ENCODE measurements around the gene FCHO2.

- TF ChIP-seq CTCF (IDR thresholded peaks at IDR 0.05; ENCODE audit: extremely low read depth in 1 of 2, insufficient read depth in 1 of 2, low read depth in 1 of 2, low read length in 2 of 2) (no peak), EZH2 (IDR thresholded peaks at IDR 0.05; ENCODE audit: borderline replicate concordance, low read depth, low read length, severe bottlenecking) (no peak)
Measured at GRCh38 chr5:72951671-72952468, 4.0 kb upstream of the FCHO2 start.
